Panc1 (cell line): ENCODE measurements around the gene MORC2.

ENCODE experiments used
- CTCF ChIP-seq: fragments of 450-650 bp; IDR thresholded peaks from 2 replicates; pipeline ENCODE4 v1.5.1; 2017; ENCODE audit warnings: mild to moderate bottlenecking
- POLR2AphosphoS5 ChIP-seq: IDR thresholded peaks from 2 replicates; pipeline ENCODE4 v1.6.1; 2012; ENCODE audit warnings: mild to moderate bottlenecking, low read depth, low read length, moderate library complexity
- SIN3A ChIP-seq: IDR thresholded peaks from 2 replicates; pipeline ENCODE4 v1.6.1; 2012; ENCODE audit warnings: low read depth, mild to moderate bottlenecking, low read length, moderate library complexity, borderline replicate concordance; ENCODE audit not compliant: insufficient read depth
- TF ChIP-seq, protein P1 (sequence below), 2 experiments: IDR thresholded peaks; 2 replicates each; pipeline ENCODE4 v1.6.1; 2011 to 2012; ENCODE audit warnings: low read depth in 2 of 2, control low read depth in 1 of 2, low read length in 1 of 2, mild to moderate bottlenecking in 1 of 2, moderate library complexity in 1 of 2; ENCODE audit not compliant: insufficient read depth in 1 of 2

- TF ChIP-seq CTCF: no peak
- TF ChIP-seq, protein P1, sequence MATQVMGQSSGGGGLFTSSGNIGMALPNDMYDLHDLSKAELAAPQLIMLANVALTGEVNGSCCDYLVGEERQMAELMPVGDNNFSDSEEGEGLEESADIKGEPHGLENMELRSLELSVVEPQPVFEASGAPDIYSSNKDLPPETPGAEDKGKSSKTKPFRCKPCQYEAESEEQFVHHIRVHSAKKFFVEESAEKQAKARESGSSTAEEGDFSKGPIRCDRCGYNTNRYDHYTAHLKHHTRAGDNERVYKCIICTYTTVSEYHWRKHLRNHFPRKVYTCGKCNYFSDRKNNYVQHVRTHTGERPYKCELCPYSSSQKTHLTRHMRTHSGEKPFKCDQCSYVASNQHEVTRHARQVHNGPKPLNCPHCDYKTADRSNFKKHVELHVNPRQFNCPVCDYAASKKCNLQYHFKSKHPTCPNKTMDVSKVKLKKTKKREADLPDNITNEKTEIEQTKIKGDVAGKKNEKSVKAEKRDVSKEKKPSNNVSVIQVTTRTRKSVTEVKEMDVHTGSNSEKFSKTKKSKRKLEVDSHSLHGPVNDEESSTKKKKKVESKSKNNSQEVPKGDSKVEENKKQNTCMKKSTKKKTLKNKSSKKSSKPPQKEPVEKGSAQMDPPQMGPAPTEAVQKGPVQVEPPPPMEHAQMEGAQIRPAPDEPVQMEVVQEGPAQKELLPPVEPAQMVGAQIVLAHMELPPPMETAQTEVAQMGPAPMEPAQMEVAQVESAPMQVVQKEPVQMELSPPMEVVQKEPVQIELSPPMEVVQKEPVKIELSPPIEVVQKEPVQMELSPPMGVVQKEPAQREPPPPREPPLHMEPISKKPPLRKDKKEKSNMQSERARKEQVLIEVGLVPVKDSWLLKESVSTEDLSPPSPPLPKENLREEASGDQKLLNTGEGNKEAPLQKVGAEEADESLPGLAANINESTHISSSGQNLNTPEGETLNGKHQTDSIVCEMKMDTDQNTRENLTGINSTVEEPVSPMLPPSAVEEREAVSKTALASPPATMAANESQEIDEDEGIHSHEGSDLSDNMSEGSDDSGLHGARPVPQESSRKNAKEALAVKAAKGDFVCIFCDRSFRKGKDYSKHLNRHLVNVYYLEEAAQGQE (IDR thresholded peaks at IDR 0.05; ENCODE audit: insufficient read depth in 1 of 2, low read depth in 2 of 2, low read length in 1 of 2): no peak
- TF ChIP-seq SIN3A: no peak
- no peak for TF ChIP-seq POLR2AphosphoS5
Measured at GRCh38 chr22:30944986-30945385, 23.6 kb downstream of the MORC2 start.
